Lung (tissue), 12 donors: ENCODE data around the gene TENM3. TPM values are rescaled to one million over a fixed set of nuclear protein-coding genes. Genes with fewer than 3 reads are reported as not detected.

Experiments
- ATAC-seq: fragments of 200-7000 bp; cut with Tn5 transposase; one replicate; pipeline ENCODE4 v1.9.1; 2020; ENCODE audit warnings: moderate number of reproducible peaks; ENCODE audit not compliant: insufficient read depth, low FRiP score
- DNase-seq, 3 donors: peaks; one replicate each; pipeline ENCODE4 v3.0.0-alpha.2; 2013 to 2017
- H3K27ac ChIP-seq, 2 donors: one replicate each; pipeline ENCODE4 v1.5.1; 2013; ENCODE audit warnings: mild to moderate bottlenecking in 2 of 2, moderate library complexity in 2 of 2, control low read depth in 1 of 2, inconsistent platforms in 1 of 2, low read depth in 1 of 2, low read length in 1 of 2
- H3K27me3 ChIP-seq, 3 donors: one replicate each; pipeline ENCODE4 v1.5.1; 2013; ENCODE audit warnings: low read length in 2 of 3; ENCODE audit not compliant: control insufficient read depth in 3 of 3, insufficient read depth in 3 of 3
- H3K36me3 ChIP-seq, 4 donors: one replicate each; pipeline ENCODE4 v1.5.1; 2013; ENCODE audit warnings: low read length in 4 of 4, mild to moderate bottlenecking in 1 of 4, moderate library complexity in 1 of 4; ENCODE audit not compliant: control insufficient read depth in 4 of 4, insufficient read depth in 4 of 4
- H3K4me1 ChIP-seq, 5 donors: one replicate each; pipeline ENCODE4 v1.5.1; 2013; ENCODE audit warnings: low read length in 5 of 5, mild to moderate bottlenecking in 2 of 5, moderate library complexity in 1 of 5; ENCODE audit not compliant: control insufficient read depth in 5 of 5, insufficient read depth in 5 of 5
- H3K4me3 ChIP-seq: one replicate; pipeline ENCODE4 v1.5.1; 2013; ENCODE audit warnings: mild to moderate bottlenecking, control low read depth, moderate library complexity
- H3K9ac ChIP-seq, 2 donors: one replicate each; pipeline ENCODE4 v1.5.1; 2013; ENCODE audit warnings: low read length in 2 of 2, control low read depth in 1 of 2; ENCODE audit not compliant: insufficient read depth in 1 of 2
- H3K9me3 ChIP-seq, 4 donors: one replicate each; pipeline ENCODE4 v1.5.1; 2013; ENCODE audit warnings: low read length in 3 of 4, mild to moderate bottlenecking in 1 of 4, moderate library complexity in 1 of 4; ENCODE audit not compliant: control insufficient read depth in 4 of 4, insufficient read depth in 3 of 4
- CTCF ChIP-seq: IDR thresholded peaks from 2 replicates; pipeline ENCODE4 v1.5.1; 2012; ENCODE audit warnings: mild to moderate bottlenecking; ENCODE audit errors: control extremely low read depth, extremely low read depth
- WGBS, 2 donors: extraction: QIAGEN DNeasy Blood & Tissue Kit; methylation state at CpG; one replicate each; pipeline ENCODE4 v1.1.7; 2013; 5-methylcytosine and 5-hydroxymethylcytosine counted together
- polyA plus RNA-seq, 2 donors: library from polyadenylated mRNA; stranded (reverse); fragments of 200-250 nt; gene quantifications; one replicate each; pipeline ENCODE4 v1.2.1, GENCODE V29; 2013
- total RNA-seq, 2 donors: library from RNA; depleted of rRNA in 1 of 2; stranded (reverse); fragments of >200 nt in 1 of 2; gene quantifications; one replicate each; pipeline ENCODE4 v1.2.1, GENCODE V29; 2014 to 2021
- donor health status: control.
- donor health status: control.
- donor health status: Bipolar disorder and iron deficiency.
- donor health status: healthy.
- donor health status: DM: yes; HTN: yes; CAD: no.

The TENM3 gene
- total and polyA plus RNA-seq, 4 donors, result 0.14 to 5.3 (median 2.2) TPM

- Histone ChIP-seq H3K27me3 (no peaks in the 10 kb centered on the region), H3K9ac (no peak overlapping the region), H3K9me3 (peaks cover 0 to 3% (median 0%) of the 10 kb centered on the region in 4 donors), H3K27ac (no peak overlapping the region), H3K4me1 (no peaks in the 10 kb centered on the region), H3K4me3 (no peak overlapping the region), H3K36me3 (no peaks in the 10 kb centered on the region)
- DNase-seq (no peak), ATAC-seq (no peak)
- no peak for TF ChIP-seq CTCF
- 79 to 84% methylated on average over 7 of the region's 7 CpGs for WGBS, 2 donors
Observed at GRCh38 chr4:182420189-182420588, 177.0 kb downstream of the TENM3 start.

- no peak overlapping the region for H3K4me3 ChIP-seq
- peaks cover 0 to 6% (median 0%) of the 10 kb centered on the region in 5 donors for H3K4me1 ChIP-seq
- TF ChIP-seq CTCF, result no peak
- ATAC-seq, result no peak
- H3K9ac ChIP-seq, result no peak overlapping the region
- WGBS, 2 donors, result 83 to 90% methylated on average over 5 of the region's 5 CpGs
- H3K36me3 ChIP-seq, result no peaks in the 10 kb centered on the region
- H3K27ac ChIP-seq, result no peak overlapping the region
- H3K27me3 ChIP-seq, result no peaks in the 10 kb centered on the region
- DNase-seq, result no peak
- H3K9me3 ChIP-seq, result peaks cover 0 to 3% (median 0%) of the 10 kb centered on the region in 4 donors
Observed at GRCh38 chr4:182421753-182422152, 178.6 kb downstream of the TENM3 start.

GRCh38 chr4:182425302-182425701, 182.1 kb downstream of the TENM3 start:
- H3K9me3 ChIP-seq, result no peaks in the 10 kb centered on the region
- whole genome bisulfite sequencing, 2 donors, result 83 to 84% methylated on average over 2 of the region's 2 CpGs
- H3K4me3 ChIP-seq, result no peak overlapping the region
- peaks cover 0 to 21% (median 4%) of the 10 kb centered on the region in 5 donors for H3K4me1 ChIP-seq
- no peak overlapping the region for H3K9ac ChIP-seq
- no peak for ATAC-seq
- no peak for DNase-seq
- H3K36me3 ChIP-seq, result no peaks in the 10 kb centered on the region
- no peak for TF ChIP-seq CTCF
- no peaks in the 10 kb centered on the region for H3K27me3 ChIP-seq
- H3K27ac ChIP-seq, result no peak overlapping the region

GRCh38 chr4:182426901-182427300, 183.7 kb downstream of the TENM3 start:
- WGBS, 2 donors, result 61 to 78% methylated on average over 1 of the region's 1 CpG
- no peaks in the 10 kb centered on the region for H3K27me3 ChIP-seq

More at GRCh38 chr4:182426901-182427300, 183.7 kb downstream of the TENM3 start:
- ATAC-seq, result no peak
- H3K36me3 ChIP-seq, result no peaks in the 10 kb centered on the region
- H3K27ac ChIP-seq, result no peak overlapping the region
- no peaks in the 10 kb centered on the region for H3K9me3 ChIP-seq
- H3K4me1 ChIP-seq, result peaks cover 0 to 21% (median 4%) of the 10 kb centered on the region in 5 donors
- TF ChIP-seq CTCF, result no peak
- H3K4me3 ChIP-seq, result no peak overlapping the region
- no peak overlapping the region for H3K9ac ChIP-seq
- no peak for DNase-seq
